ENCODE measurements around the gene USP35.

The USP35 gene

GRCh38 chr11:78194490-78194889, 5.8 kb downstream of the USP35 start:
- TF ChIP-seq, protein P1, sequence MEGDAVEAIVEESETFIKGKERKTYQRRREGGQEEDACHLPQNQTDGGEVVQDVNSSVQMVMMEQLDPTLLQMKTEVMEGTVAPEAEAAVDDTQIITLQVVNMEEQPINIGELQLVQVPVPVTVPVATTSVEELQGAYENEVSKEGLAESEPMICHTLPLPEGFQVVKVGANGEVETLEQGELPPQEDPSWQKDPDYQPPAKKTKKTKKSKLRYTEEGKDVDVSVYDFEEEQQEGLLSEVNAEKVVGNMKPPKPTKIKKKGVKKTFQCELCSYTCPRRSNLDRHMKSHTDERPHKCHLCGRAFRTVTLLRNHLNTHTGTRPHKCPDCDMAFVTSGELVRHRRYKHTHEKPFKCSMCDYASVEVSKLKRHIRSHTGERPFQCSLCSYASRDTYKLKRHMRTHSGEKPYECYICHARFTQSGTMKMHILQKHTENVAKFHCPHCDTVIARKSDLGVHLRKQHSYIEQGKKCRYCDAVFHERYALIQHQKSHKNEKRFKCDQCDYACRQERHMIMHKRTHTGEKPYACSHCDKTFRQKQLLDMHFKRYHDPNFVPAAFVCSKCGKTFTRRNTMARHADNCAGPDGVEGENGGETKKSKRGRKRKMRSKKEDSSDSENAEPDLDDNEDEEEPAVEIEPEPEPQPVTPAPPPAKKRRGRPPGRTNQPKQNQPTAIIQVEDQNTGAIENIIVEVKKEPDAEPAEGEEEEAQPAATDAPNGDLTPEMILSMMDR (IDR thresholded peaks at IDR 0.05; ENCODE audit: control insufficient read depth, insufficient read depth, low read depth, low read length, missing control alignments): no peak
- no peak overlapping the region for H3K4me3 ChIP-seq (ENCODE audit: control insufficient read depth, low read depth, low read length)
- DNase-seq (ENCODE audit: low read depth): no peak

DNA sequence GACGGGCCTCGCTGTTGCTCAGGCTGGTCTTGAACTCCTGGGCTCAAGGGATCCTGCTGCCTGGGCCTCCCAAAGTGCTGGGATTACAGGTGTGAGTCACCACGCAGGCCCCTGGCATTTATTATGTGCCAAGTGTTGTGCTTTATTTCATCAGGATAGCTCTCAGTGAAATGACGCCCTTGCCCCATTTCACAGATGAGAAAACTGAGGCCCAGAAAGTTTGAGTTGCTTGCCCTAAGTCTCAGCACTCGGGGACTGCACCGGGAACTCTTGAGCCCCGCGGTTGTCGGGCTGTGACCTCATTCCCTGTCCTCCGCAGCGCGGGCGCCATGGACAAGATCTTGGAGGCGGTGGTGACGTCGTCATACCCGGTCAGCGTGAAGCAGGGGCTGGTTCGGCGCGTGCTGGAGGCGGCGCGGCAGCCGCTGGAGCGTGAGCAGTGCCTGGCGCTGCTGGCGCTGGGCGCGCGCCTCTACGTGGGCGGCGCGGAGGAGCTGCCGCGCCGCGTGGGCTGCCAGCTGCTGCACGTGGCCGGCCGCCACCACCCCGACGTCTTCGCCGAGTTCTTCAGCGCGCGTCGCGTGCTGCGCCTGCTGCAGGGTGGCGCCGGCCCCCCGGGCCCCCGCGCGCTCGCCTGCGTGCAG, 7.3 kb downstream of the USP35 start:
- no peak for DNase-seq (ENCODE audit: low read depth)
- no peak overlapping the region for H3K4me3 ChIP-seq (ENCODE audit: control insufficient read depth, low read depth, low read length)
- TF ChIP-seq, protein P1 (IDR thresholded peaks at IDR 0.05; ENCODE audit: control insufficient read depth, insufficient read depth, low read depth, low read length, missing control alignments): no peak

DNA sequence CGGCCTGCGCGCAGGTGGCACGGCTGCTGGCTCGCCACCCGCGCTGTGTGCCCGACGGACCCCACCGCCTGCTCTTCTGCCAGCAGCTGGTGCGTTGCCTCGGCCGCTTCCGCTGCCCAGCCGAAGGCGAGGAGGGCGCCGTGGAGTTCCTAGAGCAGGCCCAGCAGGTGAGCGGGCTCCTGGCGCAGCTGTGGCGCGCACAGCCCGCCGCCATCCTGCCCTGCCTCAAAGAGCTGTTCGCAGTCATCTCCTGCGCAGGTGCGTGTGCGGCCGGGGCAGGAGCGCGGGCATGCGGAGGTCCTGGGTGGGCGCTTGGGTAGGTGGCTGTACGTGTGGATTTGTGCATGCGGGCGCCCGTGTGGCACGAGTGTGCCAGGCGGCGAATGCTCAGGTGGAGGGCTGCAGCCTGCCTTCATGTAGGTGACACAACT, 8.0 kb downstream of the USP35 start:
- no peak for DNase-seq (ENCODE audit: low read depth)
- no peak overlapping the region for H3K4me3 ChIP-seq (ENCODE audit: control insufficient read depth, low read depth, low read length)
- TF ChIP-seq, protein P1 (IDR thresholded peaks at IDR 0.05; ENCODE audit: control insufficient read depth, insufficient read depth, low read depth, low read length, missing control alignments): no peak

DNA sequence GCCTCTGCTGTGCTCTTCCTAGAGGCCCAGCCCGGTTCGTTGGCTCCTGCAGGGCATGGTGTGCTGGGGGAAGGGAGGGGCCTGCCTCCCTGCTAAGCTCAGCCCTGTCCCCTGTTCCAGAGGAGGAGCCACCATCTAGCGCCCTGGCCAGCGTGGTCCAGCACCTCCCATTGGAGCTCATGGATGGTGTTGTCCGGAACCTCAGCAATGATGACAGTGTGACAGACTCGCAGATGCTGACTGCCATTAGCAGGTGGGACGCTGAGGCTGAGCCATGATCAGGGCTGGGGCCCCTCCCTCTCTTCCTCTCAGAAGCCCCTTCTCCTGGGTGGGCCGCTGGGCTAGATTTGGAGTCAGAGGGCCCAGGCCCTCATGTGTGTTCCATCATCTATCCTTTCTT, 9.1 kb downstream of the USP35 start:
- TF ChIP-seq, protein P1 (IDR thresholded peaks at IDR 0.05; ENCODE audit: control insufficient read depth, insufficient read depth, low read depth, low read length, missing control alignments): no peak
- no peak overlapping the region for H3K4me3 ChIP-seq (ENCODE audit: control insufficient read depth, low read depth, low read length)
- no peak for DNase-seq (ENCODE audit: low read depth)

- no peak overlapping the region for H3K4me3 ChIP-seq (ENCODE audit: control insufficient read depth, low read depth, low read length)
- TF ChIP-seq, protein P1 (IDR thresholded peaks at IDR 0.05; ENCODE audit: control insufficient read depth, insufficient read depth, low read depth, low read length, missing control alignments): no peak
- DNase-seq (ENCODE audit: low read depth): no peak
Measured at GRCh38 chr11:78199015-78199652, 10.4 kb downstream of the USP35 start.

DNA sequence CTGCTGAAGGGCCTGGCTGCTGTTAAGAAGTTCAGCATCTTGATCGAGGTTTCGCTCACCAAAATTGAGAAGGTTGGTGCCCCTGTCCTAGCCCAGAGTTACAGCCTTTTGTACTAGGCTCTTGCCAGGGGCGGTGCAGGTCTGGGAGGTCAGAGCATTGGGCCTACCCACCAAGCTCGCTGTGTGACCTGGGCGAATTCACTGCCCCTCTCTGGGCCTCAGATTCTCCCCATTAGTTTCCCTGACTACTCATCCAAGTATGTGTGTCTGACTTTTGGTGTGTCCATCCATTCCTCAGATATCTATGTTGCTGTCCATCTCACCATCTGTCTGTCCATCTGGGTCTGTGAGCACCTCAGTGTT, 10.9 kb downstream of the USP35 start:
- no peak overlapping the region for H3K4me3 ChIP-seq (ENCODE audit: control insufficient read depth, low read depth, low read length)
- DNase-seq (ENCODE audit: low read depth): no peak
- TF ChIP-seq, protein P1 (IDR thresholded peaks at IDR 0.05; ENCODE audit: control insufficient read depth, insufficient read depth, low read depth, low read length, missing control alignments): no peak

Data from AG09309 (cell line).